Keratinocyte (primary cell): ENCODE results near the gene HK1.

Experiments
- CTCF ChIP-seq, 3 experiments: IDR thresholded peaks in 1 of 3; conservative IDR thresholded peaks in 1 of 3; optimal IDR thresholded peaks in 1 of 3; 2 replicates in 2 of 3; 3 replicates in 1 of 3; pipeline versions ENCODE3 to v1.5.1; 2011; ENCODE audit warnings: low read length in 3 of 3, mild to moderate bottlenecking in 3 of 3, moderate library complexity in 2 of 3, control low read depth in 1 of 3, inconsistent platforms in 1 of 3; ENCODE audit not compliant: insufficient read depth in 2 of 3; ENCODE audit errors: extremely low read depth in 1 of 3
- EZH2 ChIP-seq: IDR thresholded peaks from one replicate; pipeline ENCODE4 v1.6.1; 2012; ENCODE audit warnings: inconsistent platforms, mild to moderate bottlenecking, low read length, moderate library complexity

GRCh38 chr10:69413221-69413865 is 135.0 kb downstream of the HK1 start:
- no peak for TF ChIP-seq EZH2
- TF ChIP-seq CTCF (optimal IDR thresholded peaks at IDR 0.05 in 1 of 3, IDR thresholded peaks at IDR 0.05 in 1 of 3, conservative IDR thresholded peaks at IDR 0.05 in 1 of 3; ENCODE audit: extremely low read depth in 1 of 3, insufficient read depth in 2 of 3, low read length in 3 of 3), result peak; percentile 38 to 68 (median 43)
